HG02943 (cell line): Measurements from ENCODE around the gene ZAR1L.

Source experiments
- ATAC-seq: cut with Tn5 transposase; IDR thresholded peaks from one replicate; pipeline ENCODE4 v1.9.1; 2021; ENCODE audit warnings: mild to moderate bottlenecking, low read depth, moderate library complexity; ENCODE audit not compliant: unreplicated experiment

ZAR1L gene

DNA sequence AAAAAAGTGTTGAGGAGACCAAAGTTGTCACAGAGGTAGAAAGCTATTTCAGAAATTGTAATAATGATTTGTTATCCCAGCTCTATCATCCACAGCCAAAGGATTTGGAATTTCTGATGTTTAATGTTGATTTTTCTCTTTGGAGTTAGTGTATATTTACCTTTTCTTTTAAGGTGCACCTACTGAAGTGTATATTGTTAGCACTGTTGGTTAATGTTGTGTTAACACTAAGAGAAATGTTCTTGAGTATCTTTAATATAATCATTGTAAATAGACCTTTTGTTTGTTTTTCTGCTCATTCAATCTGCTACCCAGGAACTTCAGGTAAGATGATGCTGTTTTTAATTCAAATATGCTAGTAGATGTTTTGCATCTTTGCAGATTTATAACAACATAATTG lies 57.5 kb downstream of the ZAR1L start:
- ATAC-seq, result no peak

DNA sequence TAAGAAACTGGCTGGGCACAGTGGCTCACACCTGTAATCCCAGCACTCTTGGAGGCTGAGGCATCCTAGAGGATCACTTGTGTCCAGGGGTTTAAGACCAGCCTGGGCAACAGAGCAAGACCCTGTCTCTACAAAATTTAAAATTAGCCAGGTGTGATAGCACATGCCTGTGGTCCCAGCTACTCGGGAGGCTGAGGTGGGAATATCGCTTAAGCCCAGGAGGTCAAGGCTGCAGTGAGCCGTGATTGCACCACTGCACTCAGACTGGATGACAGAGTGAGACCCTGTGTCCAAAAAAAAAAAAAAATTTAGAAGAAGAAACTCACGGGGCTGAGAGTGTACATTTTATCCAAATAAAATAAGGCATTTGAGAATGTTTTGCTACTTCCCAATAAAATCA lies 58.9 kb downstream of the ZAR1L start:
- ATAC-seq, result no peak

DNA sequence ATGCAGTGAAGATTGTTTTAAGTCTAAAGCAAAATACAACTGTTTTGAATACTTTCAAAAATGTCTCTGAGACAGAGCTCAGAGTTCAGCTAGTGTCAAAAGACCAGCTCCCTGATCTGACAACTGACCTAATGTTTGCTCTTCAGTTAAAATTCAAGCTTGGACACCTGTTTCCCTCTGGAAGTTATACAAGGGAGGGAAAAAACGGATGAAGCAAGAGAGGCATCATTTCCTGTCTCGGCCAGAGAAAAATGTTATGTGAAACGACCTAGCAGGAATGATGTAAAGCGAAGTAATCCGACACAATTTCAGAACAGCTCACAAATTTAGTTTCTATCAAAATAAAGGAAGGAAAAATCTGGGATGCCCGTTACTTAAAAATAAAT lies 59.4 kb downstream of the ZAR1L start:
- no peak for ATAC-seq

DNA sequence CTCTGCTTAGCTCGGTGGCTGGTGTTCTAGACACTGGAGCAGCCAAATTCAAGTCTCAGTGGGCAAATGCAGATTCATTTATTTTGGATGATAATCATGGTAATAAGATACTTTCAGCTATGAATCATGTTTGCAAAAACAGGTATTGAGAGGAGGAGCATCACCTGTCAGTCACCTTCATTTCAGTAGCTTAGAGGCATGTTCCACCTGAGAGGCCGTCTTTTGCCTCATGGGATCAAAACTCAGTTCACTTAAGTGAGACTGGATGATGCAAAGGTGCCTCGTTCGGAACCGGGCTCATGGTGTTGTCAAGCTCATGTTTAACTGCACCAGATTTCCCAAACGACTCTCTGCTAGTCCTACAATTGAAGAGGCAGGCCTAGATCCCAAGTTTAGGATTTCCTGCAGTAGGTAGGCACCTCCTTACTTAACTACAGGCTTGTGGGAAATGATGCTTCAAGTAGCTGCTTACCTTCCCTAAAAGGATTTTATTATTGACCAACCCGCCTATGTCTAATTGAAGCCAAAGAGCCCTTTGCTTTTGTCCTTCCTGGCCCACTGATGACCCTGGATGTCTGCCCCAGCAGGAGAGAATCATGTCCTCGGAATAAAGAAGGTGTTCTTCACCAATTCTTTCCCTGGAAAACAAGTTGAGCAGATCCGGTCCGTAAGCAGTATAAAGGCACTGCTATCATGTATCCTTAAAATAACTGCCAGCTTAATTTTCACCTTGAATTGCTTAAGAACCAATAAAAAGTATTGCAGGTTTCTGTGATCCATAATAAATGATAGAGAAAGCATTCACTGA lies 60.0 kb downstream of the ZAR1L start:
- no peak for ATAC-seq

DNA sequence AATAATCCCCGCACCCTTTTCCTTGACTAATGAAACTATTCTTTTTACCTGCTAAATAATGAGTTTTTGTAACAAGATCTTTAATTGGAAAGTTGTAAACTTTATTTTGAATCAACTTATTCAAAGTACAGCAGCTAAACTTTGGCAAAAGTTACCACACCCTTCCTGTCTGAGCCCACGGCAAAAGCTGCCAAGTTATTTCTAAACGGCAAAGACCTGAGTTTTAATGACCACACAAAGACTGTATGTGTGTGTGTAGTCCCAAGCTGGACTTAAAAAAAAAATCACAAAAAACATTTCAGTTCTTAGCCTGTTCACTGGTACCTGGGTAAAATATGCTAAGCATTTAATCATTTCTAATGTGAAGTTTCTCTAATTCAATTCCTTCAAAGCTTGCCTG lies 60.7 kb downstream of the ZAR1L start:
- ATAC-seq, result no peak

DNA sequence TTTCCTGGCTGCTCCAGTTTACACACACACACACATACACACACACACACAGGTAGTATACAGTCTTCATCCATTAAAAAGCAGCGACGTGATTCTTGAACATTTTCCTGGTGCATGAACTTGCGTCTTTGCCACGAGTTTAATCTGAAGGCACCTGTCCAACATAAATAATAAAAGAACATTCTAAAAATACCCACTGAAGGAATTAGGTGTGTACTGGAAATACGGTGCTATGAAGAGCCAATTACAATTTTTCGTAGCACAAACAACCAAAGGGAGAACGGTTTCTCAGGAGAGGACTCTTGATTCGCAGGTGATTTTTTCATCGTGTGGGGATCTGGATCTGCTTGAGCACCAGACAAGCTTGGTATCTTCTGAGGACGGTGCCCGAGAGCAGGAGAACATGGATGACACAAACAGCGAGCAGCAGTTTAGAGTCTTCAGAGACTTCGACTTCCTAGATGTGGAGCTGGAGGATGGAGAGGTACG lies 61.2 kb downstream of the ZAR1L start:
- ATAC-seq, result no peak
